HCEC 1CT (cell line): ENCODE measurements around the gene ACY1.

Experiments
- DNase-seq: peaks from one replicate; pipeline ENCODE4 v3.0.0-alpha.2; 2017

ACY1 gene

GRCh38 chr3:52010431-52010830 lies 27.1 kb downstream of the ACY1 start:
- DNase-seq: no peak

GRCh38 chr3:52012699-52013098 lies 29.4 kb downstream of the ACY1 start:
- DNase-seq: no peak

- DNase-seq: no peak
These were observed 30.7 kb downstream of the ACY1 start for GRCh38 chr3:52013802-52014598.

- no peak for DNase-seq
These were observed 31.3 kb downstream of the ACY1 start for GRCh38 chr3:52014613-52015012.

- DNase-seq: no peak
These were observed 32.3 kb downstream of the ACY1 start for GRCh38 chr3:52015438-52016228.

- DNase-seq: no peak
These were observed 34.3 kb downstream of the ACY1 start for GRCh38 chr3:52017586-52017985.

GRCh38 chr3:52018319-52019000 lies 35.1 kb downstream of the ACY1 start:
- no peak for DNase-seq

- DNase-seq: no peak
These were observed 36.2 kb downstream of the ACY1 start for GRCh38 chr3:52019352-52020080.

- DNase-seq: no peak
These were observed 37.5 kb downstream of the ACY1 start for GRCh38 chr3:52020796-52021195.

GRCh38 chr3:52021489-52022268 lies 38.3 kb downstream of the ACY1 start:
- DNase-seq: no peak

GRCh38 chr3:52022323-52023100 lies 39.2 kb downstream of the ACY1 start:
- no peak for DNase-seq

GRCh38 chr3:52023101-52023770 lies 39.9 kb downstream of the ACY1 start:
- no peak for DNase-seq

GRCh38 chr3:52023860-52024764 lies 40.8 kb downstream of the ACY1 start:
- no peak for DNase-seq

GRCh38 chr3:52024765-52025452 lies 41.6 kb downstream of the ACY1 start:
- no peak for DNase-seq

- no peak for DNase-seq
These were observed 42.1 kb downstream of the ACY1 start for GRCh38 chr3:52025453-52025852.

- no peak for DNase-seq
These were observed 42.7 kb downstream of the ACY1 start for GRCh38 chr3:52026041-52026440.

GRCh38 chr3:52028572-52028971 lies 45.2 kb downstream of the ACY1 start:
- no peak for DNase-seq

- no peak for DNase-seq
These were observed 45.7 kb downstream of the ACY1 start for GRCh38 chr3:52029053-52029452.

- no peak for DNase-seq
These were observed 46.2 kb downstream of the ACY1 start for GRCh38 chr3:52029535-52029934.
